Measurements from ENCODE around the gene CAMK1D.

DNA sequence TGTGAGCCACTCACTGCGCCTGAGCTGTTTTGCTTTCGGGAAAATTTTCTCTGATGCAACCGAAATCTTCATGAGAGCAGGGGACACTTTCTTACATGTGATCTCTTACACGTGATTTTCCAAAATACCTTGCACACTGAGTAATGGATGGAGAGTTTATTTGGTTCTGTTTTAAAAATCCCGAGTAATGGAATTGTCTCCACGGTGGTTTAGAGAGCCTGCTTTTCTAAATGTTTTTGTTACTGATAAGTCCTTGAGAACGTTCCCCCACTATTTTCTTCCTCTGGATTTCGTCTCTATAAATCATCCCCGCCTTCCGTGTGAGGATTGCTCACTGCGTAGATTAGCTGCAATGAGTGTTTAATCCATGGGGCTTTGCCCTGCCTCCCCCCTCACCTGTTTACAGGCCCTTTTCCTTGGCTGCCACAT is 25.7 kb downstream of the CAMK1D start:
- TF ChIP-seq EZH2 (IDR thresholded peaks at IDR 0.05; ENCODE audit: borderline replicate concordance, low read depth, low read length, severe bottlenecking), result no peak
- TF ChIP-seq, protein P1, sequence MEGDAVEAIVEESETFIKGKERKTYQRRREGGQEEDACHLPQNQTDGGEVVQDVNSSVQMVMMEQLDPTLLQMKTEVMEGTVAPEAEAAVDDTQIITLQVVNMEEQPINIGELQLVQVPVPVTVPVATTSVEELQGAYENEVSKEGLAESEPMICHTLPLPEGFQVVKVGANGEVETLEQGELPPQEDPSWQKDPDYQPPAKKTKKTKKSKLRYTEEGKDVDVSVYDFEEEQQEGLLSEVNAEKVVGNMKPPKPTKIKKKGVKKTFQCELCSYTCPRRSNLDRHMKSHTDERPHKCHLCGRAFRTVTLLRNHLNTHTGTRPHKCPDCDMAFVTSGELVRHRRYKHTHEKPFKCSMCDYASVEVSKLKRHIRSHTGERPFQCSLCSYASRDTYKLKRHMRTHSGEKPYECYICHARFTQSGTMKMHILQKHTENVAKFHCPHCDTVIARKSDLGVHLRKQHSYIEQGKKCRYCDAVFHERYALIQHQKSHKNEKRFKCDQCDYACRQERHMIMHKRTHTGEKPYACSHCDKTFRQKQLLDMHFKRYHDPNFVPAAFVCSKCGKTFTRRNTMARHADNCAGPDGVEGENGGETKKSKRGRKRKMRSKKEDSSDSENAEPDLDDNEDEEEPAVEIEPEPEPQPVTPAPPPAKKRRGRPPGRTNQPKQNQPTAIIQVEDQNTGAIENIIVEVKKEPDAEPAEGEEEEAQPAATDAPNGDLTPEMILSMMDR (IDR thresholded peaks at IDR 0.05; ENCODE audit: borderline replicate concordance, extremely low read depth, low read length, poor library complexity, severe bottlenecking), result no peak

All from DND-41 (cell line).